Neural progenitor cell (in vitro differentiated cells): ENCODE measurements around the gene TMEM234.

Experiments
- CTCF ChIP-seq: fragments of 200-600 bp; sonication (generic); IDR thresholded peaks from 2 replicates; pipeline ENCODE4 v1.5.1; 2017; ENCODE audit warnings: antibody characterized with exemption, mild to moderate bottlenecking
- EZH2 ChIP-seq: fragments of 200-600 bp; sonication (generic); IDR thresholded peaks from 2 replicates; pipeline ENCODE4 v1.6.1; 2017; ENCODE audit warnings: antibody characterized with exemption, mild to moderate bottlenecking, moderate library complexity
- EZH2phosphoT487 ChIP-seq: fragments of 200-600 bp; sonication (generic); IDR thresholded peaks from 2 replicates; pipeline ENCODE4 v1.6.1; 2017; ENCODE audit warnings: antibody characterized with exemption

- TF ChIP-seq CTCF (no peak), EZH2 (no peak), EZH2phosphoT487 (no peak)
Measured at GRCh38 chr1:32239337-32239736, 17.2 kb upstream of the TMEM234 start.
